ENCODE data around the gene MRGPRX1. TPM values are rescaled to one million over a fixed set of nuclear protein-coding genes. Genes with fewer than 3 reads are reported as not detected.
"Not testable (repeated sequence)": the region's sequence is repeated elsewhere in the genome, so short reads cannot be mapped to it uniquely, and the experiment has no call there.

Gene MRGPRX1
- total and polyA plus RNA-seq, 2 of the 13 experiments (the other 11 are each of a cell fraction or from before 2014, with no cell fraction given): not detected

GRCh38 chr11:18927550-18928322 lies 11.5 kb downstream of the MRGPRX1 start:
- DNase-seq (ENCODE audit: low spot score) (no peak), FAIRE-seq (no peak), ATAC-seq (no peak)
- intact Hi-C loops (cut with micrococcal nuclease; ENCODE audit: unreplicated experiment): no loop called here
- Histone ChIP-seq H3K36me3 (replicated peaks in 1 of 2; ENCODE audit: control insufficient read depth in 1 of 2, insufficient read depth in 2 of 2, low read length in 2 of 2) (no peaks in the 10 kb centered on the region), H3K9ac (ENCODE audit: insufficient read depth, low read depth, low read length) (no peak overlapping the region), H3K27me3 (ENCODE audit: control insufficient read depth in 1 of 2, insufficient read depth in 2 of 2, low read length in 2 of 2) (no peaks in the 10 kb centered on the region; a peak in 1 of 5 replicates), H2AFZ (ENCODE audit: low read length) (no peak overlapping the region), H3K79me2 (ENCODE audit: insufficient read depth, low read length) (no peaks in the 10 kb centered on the region), H3K4me2 (ENCODE audit: low read depth, low read length) (no peak overlapping the region), H3K9me3 (ENCODE audit: low read length) (no peaks in the 10 kb centered on the region), H3K4me3 (replicated peaks in 1 of 3; ENCODE audit: insufficient read depth in 1 of 3, low read depth in 2 of 3, low read length in 3 of 3) (no peak overlapping the region), H4K20me1 (ENCODE audit: insufficient read depth, low read length) (no peaks in the 10 kb centered on the region), H3K4me1 (ENCODE audit: insufficient read depth, low read length) (no peaks in the 10 kb centered on the region), H3K27ac (ENCODE audit: extremely low read length, insufficient read depth, low read length) (no peak overlapping the region)
- ChIA-PET CTCF (ENCODE audit: low intra/inter-chr PET ratio, low total read pairs) (no interaction called here), POLR2A (no interaction called here)
- in situ Hi-C loops (cut with HindIII; ENCODE audit: extremely low pct_ligation_motif_present, low pct_unique_long_range_greater_than_20kb): no loop called here
- no TSS peak for BruUV-seq (replicated peaks)
- WGBS (ENCODE audit: low lambda C conversion rate): 0% methylated on average over 3 of the region's 3 CpGs
- TF ChIP-seq ZNF678 (CRISPR knock-in tag; IDR thresholded peaks at IDR 0.05): no peak
- TF ChIP-seq POLR2AphosphoS5 (IDR thresholded peaks at IDR 0.05; ENCODE audit: low read depth, low read length): no peak
- no peak for TF ChIP-seq CEBPZ (IDR thresholded peaks at IDR 0.05; ENCODE audit: low read length)
- TF ChIP-seq PLSCR1 (CRISPR knock-in tag; IDR thresholded peaks at IDR 0.05; ENCODE audit: borderline replicate concordance): no peak
- TF ChIP-seq ZBTB34 (CRISPR knock-in tag; IDR thresholded peaks at IDR 0.05): no peak
- TF ChIP-seq ZNF569 (CRISPR knock-in tag; IDR thresholded peaks at IDR 0.05; ENCODE audit: borderline replicate concordance): no peak

- ATAC-seq; H3K9me3 ChIP-seq (ENCODE audit: low read length); CTCF ChIA-PET (ENCODE audit: low intra/inter-chr PET ratio, low total read pairs); H4K20me1 ChIP-seq (ENCODE audit: insufficient read depth, low read length); in situ Hi-C loops (cut with HindIII; ENCODE audit: extremely low pct_ligation_motif_present, low pct_unique_long_range_greater_than_20kb); POLR2A ChIA-PET; H3K4me1 ChIP-seq (ENCODE audit: insufficient read depth, low read length); DNase-seq (ENCODE audit: low spot score); H3K9ac ChIP-seq (ENCODE audit: insufficient read depth, low read depth, low read length); H3K27me3 ChIP-seq (ENCODE audit: control insufficient read depth in 1 of 2, insufficient read depth in 2 of 2, low read length in 2 of 2); H3K4me2 ChIP-seq (ENCODE audit: low read depth, low read length); H2AFZ ChIP-seq (ENCODE audit: low read length); H3K79me2 ChIP-seq (ENCODE audit: insufficient read depth, low read length); BruUV-seq (replicated peaks); H3K27ac ChIP-seq (ENCODE audit: extremely low read length, insufficient read depth, low read length); intact Hi-C loops (cut with micrococcal nuclease; ENCODE audit: unreplicated experiment); H3K36me3 ChIP-seq (replicated peaks in 1 of 2; ENCODE audit: control insufficient read depth in 1 of 2, insufficient read depth in 2 of 2, low read length in 2 of 2); FAIRE-seq; H3K4me3 ChIP-seq (replicated peaks in 1 of 3; ENCODE audit: insufficient read depth in 1 of 3, low read depth in 2 of 3, low read length in 3 of 3): not testable (repeated sequence)
- WGBS (ENCODE audit: low lambda C conversion rate): 3% methylated on average over 2 of the region's 2 CpGs
Observed at GRCh38 chr11:18925426-18925825, 13.8 kb downstream of the MRGPRX1 start.

Data from HepG2 (cell line).